ENCODE results near the gene TNFAIP2.
"Not testable (repeated sequence)": the region's sequence is repeated elsewhere in the genome, so short reads cannot be mapped to it uniquely, and the experiment has no call there.

DNA sequence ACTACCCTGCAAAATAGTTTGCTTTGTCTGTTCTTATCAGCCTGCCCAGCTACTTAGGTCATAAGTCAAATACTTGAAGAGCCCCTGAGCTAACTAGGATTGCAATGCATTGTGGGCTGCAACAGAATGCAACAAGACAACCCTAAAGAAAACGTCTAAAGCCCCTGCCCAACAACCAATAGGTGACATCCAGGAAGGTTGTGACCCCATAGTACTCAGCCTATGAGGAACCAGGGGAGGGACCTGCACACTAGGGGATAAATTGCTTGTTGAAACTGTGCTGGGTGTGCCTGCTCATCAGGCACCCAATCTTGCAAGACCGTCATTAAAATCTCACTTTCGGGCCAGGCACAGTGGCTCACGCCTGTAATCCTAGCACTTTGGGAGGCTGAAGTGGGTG is 52.9 kb downstream of the TNFAIP2 start:
- TF ChIP-seq, protein P1, sequence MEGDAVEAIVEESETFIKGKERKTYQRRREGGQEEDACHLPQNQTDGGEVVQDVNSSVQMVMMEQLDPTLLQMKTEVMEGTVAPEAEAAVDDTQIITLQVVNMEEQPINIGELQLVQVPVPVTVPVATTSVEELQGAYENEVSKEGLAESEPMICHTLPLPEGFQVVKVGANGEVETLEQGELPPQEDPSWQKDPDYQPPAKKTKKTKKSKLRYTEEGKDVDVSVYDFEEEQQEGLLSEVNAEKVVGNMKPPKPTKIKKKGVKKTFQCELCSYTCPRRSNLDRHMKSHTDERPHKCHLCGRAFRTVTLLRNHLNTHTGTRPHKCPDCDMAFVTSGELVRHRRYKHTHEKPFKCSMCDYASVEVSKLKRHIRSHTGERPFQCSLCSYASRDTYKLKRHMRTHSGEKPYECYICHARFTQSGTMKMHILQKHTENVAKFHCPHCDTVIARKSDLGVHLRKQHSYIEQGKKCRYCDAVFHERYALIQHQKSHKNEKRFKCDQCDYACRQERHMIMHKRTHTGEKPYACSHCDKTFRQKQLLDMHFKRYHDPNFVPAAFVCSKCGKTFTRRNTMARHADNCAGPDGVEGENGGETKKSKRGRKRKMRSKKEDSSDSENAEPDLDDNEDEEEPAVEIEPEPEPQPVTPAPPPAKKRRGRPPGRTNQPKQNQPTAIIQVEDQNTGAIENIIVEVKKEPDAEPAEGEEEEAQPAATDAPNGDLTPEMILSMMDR (IDR thresholded peaks at IDR 0.05): not testable (repeated sequence)
- not testable (repeated sequence) for TF ChIP-seq POLR2A (IDR thresholded peaks at IDR 0.05); POLR2AphosphoS5 (IDR thresholded peaks at IDR 0.05; ENCODE audit: insufficient read depth in 1 of 2, low read depth in 1 of 2)
